Activated B cell treated with CpG ODN at 0.5 μM for 24 hours (primary cell): ENCODE results near the gene SLC47A1. TPM values are rescaled to one million over a fixed set of nuclear protein-coding genes. Genes with fewer than 3 reads are reported as not detected.

Source experiments
- ATAC-seq: fragments of 200-7000 bp; cut with Tn5 transposase; one replicate; pipeline ENCODE4 v1.10.0; 2021; ENCODE audit warnings: low read depth, mild to moderate bottlenecking, moderate library complexity
- CTCF ChIA-PET: fragments of 350-600 bp; sonication (Branson Sonifier 250); formaldehyde crosslinking; loops from one replicate; lab custom pipeline; 2021; ENCODE audit warnings: antibody characterized with exemption; lab: Charles Lee
- POLR2A ChIA-PET: fragments of 350-600 bp; sonication (Branson Sonifier 250); formaldehyde crosslinking; loops from one replicate; lab custom pipeline; 2021; ENCODE audit warnings: antibody characterized with exemption; lab: Charles Lee
- DNase-seq: peaks from one replicate; pipeline ENCODE4 v3.0.0; 2022
- H3K27ac Mint-ChIP-seq: one replicate; pipeline ENCODE4 v1.8.0; 2020; ENCODE audit warnings: mixed read lengths
- H3K27me3 Mint-ChIP-seq: one replicate; pipeline ENCODE4 v1.8.0; 2021; ENCODE audit warnings: mixed read lengths
- H3K36me3 Mint-ChIP-seq: one replicate; pipeline ENCODE4 v1.8.0; 2021; ENCODE audit warnings: low read depth, mixed read lengths
- H3K4me1 Mint-ChIP-seq: one replicate; pipeline ENCODE4 v1.8.0; 2021; ENCODE audit warnings: mixed read lengths
- H3K4me3 Mint-ChIP-seq: one replicate; pipeline ENCODE4 v1.8.0; 2020; ENCODE audit warnings: mild to moderate bottlenecking, mixed read lengths
- H3K9me3 Mint-ChIP-seq: one replicate; pipeline ENCODE4 v1.8.0; 2020; ENCODE audit warnings: mixed read lengths
- intact Hi-C: fragments of 100-400 bp; cut with micrococcal nuclease; formaldehyde crosslinking; loops from one replicate; pipeline ENCODE4 v1.15.1; 2024
- total RNA-seq: library from RNA; stranded (reverse); gene quantifications from 2 replicates; pipeline ENCODE4 v1.2.3, GENCODE V29; 2022
- TF ChIP-seq, protein P1 (sequence below): fragments of 200-600 bp; IDR thresholded peaks from one replicate; pipeline ENCODE4 v1.8.0; 2022; ENCODE audit warnings: antibody characterized with exemption, mild to moderate bottlenecking

SLC47A1 gene
- total RNA-seq, 1 donor from 2014 or later = 0.11 TPM

DNA sequence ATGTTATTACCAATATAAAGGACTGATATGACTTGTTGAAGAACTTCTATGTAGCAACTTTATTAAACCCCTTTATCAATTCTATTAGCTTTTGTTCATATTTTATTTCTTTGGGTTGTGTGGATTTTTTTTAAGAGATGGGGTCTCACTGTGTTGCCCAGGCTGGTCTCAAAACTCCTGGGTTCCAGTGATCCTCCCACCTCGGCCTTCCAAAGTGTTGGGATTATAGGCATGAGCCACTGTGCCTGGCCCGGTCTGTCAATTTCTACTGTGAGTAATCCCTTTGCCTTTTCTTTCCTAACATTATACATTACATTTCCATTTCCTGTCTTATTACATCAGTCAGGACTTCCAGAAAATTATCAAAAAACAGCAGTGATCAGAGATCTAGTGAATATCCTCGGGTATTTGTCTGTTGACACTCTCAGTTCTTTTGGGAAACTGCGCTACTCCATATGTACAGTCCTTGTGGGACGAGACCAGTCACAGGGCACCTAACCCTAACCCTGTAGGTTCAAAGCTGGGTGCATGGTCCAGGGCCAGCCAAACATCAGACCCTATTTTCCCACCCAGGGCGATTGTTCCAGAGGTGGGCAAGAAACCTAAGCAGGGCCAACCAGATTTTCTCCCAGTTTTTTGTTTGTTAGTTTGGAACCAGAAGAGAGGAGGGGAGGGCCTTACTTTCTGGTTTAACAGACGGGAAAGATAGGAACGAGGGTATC, 1.7 kb upstream of the SLC47A1 start:
- Mint-ChIP-seq H3K4me1 (peaks cover 12% of the 10 kb centered on the region), H3K27me3 (peaks cover 40% of the 10 kb centered on the region), H3K27ac (no peak overlapping the region), H3K36me3 (no peaks in the 10 kb centered on the region), H3K4me3 (no peak overlapping the region), H3K9me3 (no peaks in the 10 kb centered on the region)
- intact Hi-C loops = no loop called here
- CTCF ChIA-PET = no interaction called here
- TF ChIP-seq, protein P1, sequence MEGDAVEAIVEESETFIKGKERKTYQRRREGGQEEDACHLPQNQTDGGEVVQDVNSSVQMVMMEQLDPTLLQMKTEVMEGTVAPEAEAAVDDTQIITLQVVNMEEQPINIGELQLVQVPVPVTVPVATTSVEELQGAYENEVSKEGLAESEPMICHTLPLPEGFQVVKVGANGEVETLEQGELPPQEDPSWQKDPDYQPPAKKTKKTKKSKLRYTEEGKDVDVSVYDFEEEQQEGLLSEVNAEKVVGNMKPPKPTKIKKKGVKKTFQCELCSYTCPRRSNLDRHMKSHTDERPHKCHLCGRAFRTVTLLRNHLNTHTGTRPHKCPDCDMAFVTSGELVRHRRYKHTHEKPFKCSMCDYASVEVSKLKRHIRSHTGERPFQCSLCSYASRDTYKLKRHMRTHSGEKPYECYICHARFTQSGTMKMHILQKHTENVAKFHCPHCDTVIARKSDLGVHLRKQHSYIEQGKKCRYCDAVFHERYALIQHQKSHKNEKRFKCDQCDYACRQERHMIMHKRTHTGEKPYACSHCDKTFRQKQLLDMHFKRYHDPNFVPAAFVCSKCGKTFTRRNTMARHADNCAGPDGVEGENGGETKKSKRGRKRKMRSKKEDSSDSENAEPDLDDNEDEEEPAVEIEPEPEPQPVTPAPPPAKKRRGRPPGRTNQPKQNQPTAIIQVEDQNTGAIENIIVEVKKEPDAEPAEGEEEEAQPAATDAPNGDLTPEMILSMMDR = no peak
- DNase-seq (no peak), ATAC-seq (no peak)
- POLR2A ChIA-PET = no interaction called here

DNA sequence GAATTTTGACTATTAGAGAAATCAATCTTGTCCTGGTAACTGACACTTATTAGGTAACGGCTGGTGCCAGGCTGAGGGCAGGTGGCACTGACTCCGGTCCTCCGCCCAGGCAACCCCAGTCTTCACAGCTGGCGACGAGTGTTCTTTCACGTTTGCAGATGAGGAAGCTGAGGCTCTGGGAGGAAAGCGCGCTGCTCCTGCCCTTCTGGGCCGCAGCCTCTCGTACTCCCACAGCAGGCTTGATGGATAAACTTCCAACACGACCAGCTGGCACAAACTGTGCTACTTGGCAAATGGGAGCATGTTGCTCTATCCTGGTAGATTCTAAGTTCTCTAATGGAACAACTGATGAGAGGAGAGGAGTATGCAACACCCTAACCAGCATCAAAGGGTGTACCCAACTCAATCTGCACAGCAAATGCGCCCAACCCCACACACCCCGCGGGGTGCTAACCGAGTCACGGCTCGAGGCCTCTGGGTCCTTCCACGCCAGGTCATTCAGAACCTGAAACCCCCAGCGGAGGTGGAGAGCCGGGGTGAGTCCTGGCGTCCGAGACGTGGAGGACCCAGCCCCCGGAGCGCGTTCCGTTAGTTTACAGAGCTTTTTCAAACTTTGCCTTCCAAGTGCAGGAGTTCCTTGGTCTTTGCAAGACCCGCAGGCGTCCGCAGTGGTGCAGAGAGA, 477 bp upstream of the SLC47A1 start:
- ATAC-seq (no peak), DNase-seq (no peak)
- peaks cover 12% of the 10 kb centered on the region for H3K4me1 Mint-ChIP-seq
- ChIA-PET CTCF (no interaction called here), POLR2A (no interaction called here)
- H3K4me3 Mint-ChIP-seq = no peak overlapping the region
- no peaks in the 10 kb centered on the region for H3K9me3 Mint-ChIP-seq
- H3K36me3 Mint-ChIP-seq = no peaks in the 10 kb centered on the region
- H3K27me3 Mint-ChIP-seq = peaks cover 46% of the 10 kb centered on the region
- H3K27ac Mint-ChIP-seq = no peak overlapping the region
- TF ChIP-seq, protein P1 = no peak
- intact Hi-C loops = no loop called here

DNA sequence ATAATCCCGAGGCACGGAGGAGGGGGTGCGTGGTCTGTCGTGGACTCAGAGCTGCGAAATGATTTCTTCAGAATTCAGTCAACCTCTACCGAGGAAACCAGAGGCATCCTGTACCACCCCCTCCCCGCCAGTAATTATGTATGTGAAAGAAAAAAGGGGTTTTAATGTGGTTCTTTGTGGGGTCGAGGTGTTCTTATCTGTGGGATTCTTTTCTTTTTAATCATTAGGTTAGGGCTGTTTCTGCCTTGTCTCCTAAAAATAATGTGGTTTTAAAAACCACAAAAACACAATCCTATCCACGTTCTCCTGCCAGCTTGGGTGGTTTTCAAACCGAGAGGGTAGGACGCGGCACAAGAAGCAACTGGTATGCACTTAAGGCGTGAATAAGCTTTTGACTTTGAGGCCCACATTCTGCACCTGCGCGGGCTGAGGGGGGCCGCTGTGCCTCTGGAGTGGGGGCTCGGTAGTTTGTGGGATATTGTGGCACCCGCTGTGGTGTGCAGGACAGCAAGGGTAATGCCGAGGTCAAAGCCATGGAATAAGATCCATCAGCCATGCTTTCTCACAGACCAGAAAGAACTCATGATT, 1.0 kb downstream of the SLC47A1 start:
- no peak overlapping the region for H3K27ac Mint-ChIP-seq
- DNase-seq (no peak), ATAC-seq (no peak)
- peak overlapping the region; percentile 24 for H3K4me3 Mint-ChIP-seq
- intact Hi-C loops = no loop called here
- ChIA-PET POLR2A (no interaction called here), CTCF (no interaction called here)
- H3K4me1 Mint-ChIP-seq = peaks cover 12% of the 10 kb centered on the region
- H3K9me3 Mint-ChIP-seq = no peaks in the 10 kb centered on the region
- TF ChIP-seq, protein P1 = no peak
- peaks cover 43% of the 10 kb centered on the region for H3K27me3 Mint-ChIP-seq
- no peaks in the 10 kb centered on the region for H3K36me3 Mint-ChIP-seq

DNA sequence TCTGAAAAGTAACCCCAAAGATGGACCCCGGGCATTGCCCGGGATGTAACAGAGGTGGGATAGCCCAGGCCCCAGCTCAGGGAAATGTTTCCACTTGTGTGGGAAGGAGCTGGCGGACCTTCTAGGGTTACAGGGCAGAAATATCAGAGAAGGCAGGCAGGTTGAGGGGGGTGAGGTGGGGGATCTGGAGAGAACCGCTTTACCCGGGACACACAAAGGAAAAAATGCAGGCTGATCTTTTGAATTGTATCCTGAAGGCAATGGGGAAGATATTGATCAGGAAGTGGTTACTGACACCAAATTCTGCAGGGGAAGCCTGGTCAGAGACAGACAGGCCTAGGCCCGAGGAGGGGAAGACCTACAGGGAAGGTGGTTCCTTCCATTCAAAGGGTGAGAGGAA, 3.5 kb downstream of the SLC47A1 start:
- TF ChIP-seq, protein P1 = no peak
- Mint-ChIP-seq H3K9me3 (no peaks in the 10 kb centered on the region), H3K36me3 (no peaks in the 10 kb centered on the region), H3K4me3 (no peak overlapping the region), H3K27ac (no peak overlapping the region), H3K27me3 (peaks cover 41% of the 10 kb centered on the region), H3K4me1 (peaks cover 12% of the 10 kb centered on the region)
- ChIA-PET POLR2A (no interaction called here), CTCF (no interaction called here)
- ATAC-seq (no peak), DNase-seq (no peak)
- intact Hi-C loops = no loop called here
